H1 (cell line): ENCODE data around the gene ZNF189. TPM values are rescaled to one million over a fixed set of nuclear protein-coding genes. Genes with fewer than 3 reads are reported as not detected.

Experiments used
- CTCF ChIA-PET: fragments of 300-600 bp; sonication (Branson Sonifier 250); formaldehyde crosslinking; loops from one replicate; lab custom pipeline; 2021; ENCODE audit not compliant: partially characterized antibody; lab: Charles Lee
- POLR2A ChIA-PET: fragments of 300-600 bp; sonication (Branson Sonifier 250); formaldehyde crosslinking; loops from one replicate; lab custom pipeline; 2021; ENCODE audit warnings: inconsistent platforms; ENCODE audit not compliant: partially characterized antibody; lab: Charles Lee
- DNase-seq, 2 experiments: peaks; one replicate each; pipeline versions ENCODE4 v3.0.0 to v3.0.0-alpha.2; 2010 to 2022; ENCODE audit warnings: low spot score in 2 of 2, low read depth in 1 of 2, mixed read lengths in 1 of 2
- FAIRE-seq: peaks from 2 replicates; lab custom pipeline; 2011; peaks lifted over from hg19 to GRCh38; lab: Jason Lieb, UNC
- H2AFZ ChIP-seq: 2 replicates; pipeline ENCODE4 v1.8.1; 2012; ENCODE audit warnings: low read length, inconsistent platforms
- H2AK5ac ChIP-seq: 2 replicates; pipeline ENCODE4 v1.6.1; 2013; ENCODE audit warnings: low read depth, low read length
- H2BK120ac ChIP-seq: replicated peaks from 2 replicates; pipeline ENCODE3; 2013; ENCODE audit warnings: low read depth, low read length, inconsistent platforms
- H2BK12ac ChIP-seq: 2 replicates; pipeline ENCODE4 v1.6.1; 2013; ENCODE audit warnings: low read depth, low read length
- H2BK15ac ChIP-seq: 2 replicates; pipeline ENCODE4 v1.6.1; 2013; ENCODE audit warnings: low read length
- H2BK20ac ChIP-seq: 2 replicates; pipeline ENCODE4 v1.6.1; 2013; ENCODE audit warnings: low read length
- H2BK5ac ChIP-seq: 2 replicates; pipeline ENCODE4 v1.6.1; 2013; ENCODE audit warnings: low read depth, low read length
- H3K14ac ChIP-seq: 2 replicates; pipeline ENCODE4 v1.6.1; 2013; ENCODE audit warnings: inconsistent platforms; ENCODE audit not compliant: insufficient read length
- H3K18ac ChIP-seq: 2 replicates; pipeline ENCODE4 v1.6.1; 2013; ENCODE audit warnings: low read length; ENCODE audit errors: extremely low read depth
- H3K23ac ChIP-seq: 2 replicates; pipeline ENCODE4 v1.6.1; 2013; ENCODE audit warnings: inconsistent platforms; ENCODE audit not compliant: insufficient read length
- H3K23me2 ChIP-seq: 2 replicates; pipeline ENCODE4 v1.6.1; 2013; ENCODE audit warnings: low read depth, low read length
- H3K27ac ChIP-seq: 2 replicates; pipeline ENCODE4 v1.6.1; 2011; ENCODE audit warnings: low read depth, low read length, inconsistent platforms
- H3K27me3 ChIP-seq, 4 experiments: replicated peaks in 1 of 4; 1 replicate in 1 of 4; 2 replicates in 3 of 4; pipeline versions ENCODE4 v1.6.1 to v1.8.1; 2011 to 2013; ENCODE audit warnings: low read length in 3 of 4, mild to moderate bottlenecking in 3 of 4, inconsistent platforms in 2 of 4, mixed read lengths in 2 of 4, moderate library complexity in 1 of 4; ENCODE audit not compliant: control insufficient read depth in 3 of 4, insufficient read depth in 3 of 4; ENCODE audit errors: extremely low read depth in 1 of 4
- H3K36me3 ChIP-seq, 4 experiments: 2 replicates each; pipeline versions ENCODE4 v1.6.1 to v1.8.1; 2011 to 2013; ENCODE audit warnings: mild to moderate bottlenecking in 4 of 4, low read length in 3 of 4, moderate library complexity in 2 of 4, control low read depth in 1 of 4, inconsistent platforms in 1 of 4; ENCODE audit not compliant: insufficient read depth in 4 of 4, control insufficient read depth in 2 of 4
- H3K4ac ChIP-seq: replicated peaks from 2 replicates; pipeline ENCODE3; 2013; ENCODE audit warnings: low read length, low read depth, mixed read lengths, inconsistent platforms; ENCODE audit not compliant: insufficient read length
- H3K4me1 ChIP-seq, 4 experiments: replicated peaks in 1 of 4; 1 replicate in 1 of 4; 2 replicates in 3 of 4; pipeline versions ENCODE4 v1.6.1 to v1.8.1; 2011 to 2013; ENCODE audit warnings: low read length in 3 of 4, inconsistent platforms in 2 of 4, mixed read lengths in 1 of 4; ENCODE audit not compliant: insufficient read depth in 4 of 4, control insufficient read depth in 3 of 4
- H3K4me2 ChIP-seq, 2 experiments: 2 replicates each; pipeline versions ENCODE4 v1.6.1 to v1.8.1; 2011 to 2013; ENCODE audit warnings: low read depth in 2 of 2, low read length in 2 of 2, control low read depth in 1 of 2, inconsistent platforms in 1 of 2, mild to moderate bottlenecking in 1 of 2; ENCODE audit not compliant: insufficient read depth in 1 of 2
- H3K4me3 ChIP-seq, 4 experiments: fragments of 200-600, 300-600 bp in 1 of 4; sonication (generic), shearing (Covaris generic), sonication (Bioruptor Twin) in 1 of 4; 2 replicates each; pipeline versions ENCODE4 v1.5.1 to v1.8.1; 2011 to 2016; ENCODE audit warnings: low read length in 4 of 4, low read depth in 3 of 4, control low read depth in 2 of 4, inconsistent platforms in 2 of 4, mild to moderate bottlenecking in 2 of 4, mixed read lengths in 1 of 4, moderate library complexity in 1 of 4; ENCODE audit not compliant: insufficient read depth in 2 of 4; ENCODE audit errors: extremely low read depth in 1 of 4
- H3K56ac ChIP-seq: replicated peaks from 2 replicates; pipeline ENCODE3; 2013; ENCODE audit warnings: low read depth, mild to moderate bottlenecking, mixed read lengths, low read length, inconsistent platforms; ENCODE audit not compliant: insufficient read length
- H3K79me1 ChIP-seq: 2 replicates; pipeline ENCODE4 v1.6.1; 2013; ENCODE audit warnings: low read depth, low read length, control low read depth
- H3K79me2 ChIP-seq, 2 experiments: 2 replicates each; pipeline versions ENCODE4 v1.6.1 to v1.8.1; 2012 to 2013; ENCODE audit warnings: low read length in 2 of 2, mild to moderate bottlenecking in 2 of 2, inconsistent platforms in 1 of 2; ENCODE audit not compliant: insufficient read depth in 2 of 2, control insufficient read depth in 1 of 2
- H3K9ac ChIP-seq, 4 experiments: replicated peaks in 1 of 4; 1 replicate in 1 of 4; 2 replicates in 3 of 4; pipeline versions ENCODE4 v1.6.1 to v1.8.1; 2011 to 2013; ENCODE audit warnings: low read depth in 3 of 4, low read length in 3 of 4, control low read depth in 2 of 4, mild to moderate bottlenecking in 2 of 4, moderate library complexity in 2 of 4, inconsistent platforms in 1 of 4; ENCODE audit errors: extremely low read depth in 1 of 4
- H3K9me3 ChIP-seq, 2 experiments: 2 replicates each; pipeline versions ENCODE4 v1.6.1 to v1.8.1; 2012 to 2013; ENCODE audit warnings: mild to moderate bottlenecking in 2 of 2, moderate library complexity in 2 of 2, control low read depth in 1 of 2, inconsistent platforms in 1 of 2, low read depth in 1 of 2, low read length in 1 of 2, mixed read lengths in 1 of 2; ENCODE audit not compliant: insufficient read depth in 2 of 2
- H4K20me1 ChIP-seq, 2 experiments: replicated peaks in 1 of 2; 2 replicates each; pipeline versions ENCODE3 to v1.8.1; 2011 to 2013; ENCODE audit warnings: inconsistent platforms in 2 of 2, low read length in 2 of 2, mild to moderate bottlenecking in 1 of 2; ENCODE audit not compliant: insufficient read depth in 2 of 2, control insufficient read depth in 1 of 2
- H4K5ac ChIP-seq: 2 replicates; pipeline ENCODE4 v1.6.1; 2013; ENCODE audit warnings: low read length, low read depth, mixed read lengths, inconsistent platforms; ENCODE audit not compliant: insufficient read length
- H4K8ac ChIP-seq: 2 replicates; pipeline ENCODE4 v1.8.0; 2013; ENCODE audit warnings: mild to moderate bottlenecking, moderate library complexity, low read length, inconsistent platforms; ENCODE audit not compliant: insufficient read depth; ENCODE audit errors: extremely low read depth
- H4K91ac ChIP-seq: replicated peaks from 2 replicates; pipeline ENCODE3; 2013; ENCODE audit warnings: low read length, mixed read lengths, inconsistent platforms; ENCODE audit not compliant: insufficient read length
- EP300 ChIP-seq, 2 experiments: IDR thresholded peaks; 1 replicate in 1 of 2; 2 replicates in 1 of 2; pipeline ENCODE4 v1.6.1; 2011 to 2012; ENCODE audit warnings: low read depth in 2 of 2, low read length in 2 of 2, mild to moderate bottlenecking in 2 of 2, borderline replicate concordance in 1 of 2, inconsistent platforms in 1 of 2, moderate library complexity in 1 of 2
- KDM5A ChIP-seq: fragments of 200-600 bp; IDR thresholded peaks from 2 replicates; pipeline ENCODE4 v1.7.1; 2012; ENCODE audit warnings: mild to moderate bottlenecking, low read length, inconsistent platforms, mixed read lengths
- RAD21 ChIP-seq, 2 experiments: IDR thresholded peaks in 1 of 2; conservative IDR thresholded peaks in 1 of 2; 2 replicates each; pipeline ENCODE4 v1.6.1; 2011; ENCODE audit warnings: low read depth in 2 of 2, low read length in 2 of 2, improper control_type of control experiment in 1 of 2, inconsistent platforms in 1 of 2, mild to moderate bottlenecking in 1 of 2, moderate library complexity in 1 of 2
- SIX5 ChIP-seq: IDR thresholded peaks from 2 replicates; pipeline ENCODE4 v1.6.1; 2011; ENCODE audit warnings: mild to moderate bottlenecking, low read depth, low read length
- SP1 ChIP-seq: IDR thresholded peaks from 2 replicates; pipeline ENCODE4 v1.6.1; 2011; ENCODE audit warnings: low read depth, low read length
- SP2 ChIP-seq: IDR thresholded peaks from 2 replicates; pipeline ENCODE4 v1.6.1; 2012; ENCODE audit warnings: mild to moderate bottlenecking, low read length, inconsistent platforms
- SRF ChIP-seq: IDR thresholded peaks from 2 replicates; pipeline ENCODE4 v1.6.1; 2011; ENCODE audit warnings: mild to moderate bottlenecking, low read depth, low read length, moderate library complexity
- SUZ12 ChIP-seq: fragments of 200-600 bp; sonication (generic); IDR thresholded peaks from 2 replicates; pipeline ENCODE4 v1.6.1; 2012; ENCODE audit warnings: mild to moderate bottlenecking, inconsistent platforms, low read length, moderate library complexity, mixed read lengths
- WGBS, 2 experiments: shearing (Covaris generic) in 1 of 2; methylation state at CpG; one replicate each; pipeline versions ENCODE4 v1.1.6 to v1.1.7; 2013 to 2015; ENCODE audit warnings: low lambda C conversion rate in 2 of 2, mixed read lengths in 2 of 2, inconsistent platforms in 1 of 2, low coverage in 1 of 2, missing lambda C conversion rate in 1 of 2; ENCODE audit not compliant: insufficient replicate concordance in 2 of 2, insufficient coverage in 1 of 2, insufficient read length in 1 of 2; ENCODE audit errors: extremely low coverage in 1 of 2, missing lambda C conversion rate in 1 of 2; 5-methylcytosine and 5-hydroxymethylcytosine counted together
- polyA plus RNA-seq, 7 experiments: library from polyadenylated mRNA; depleted of rRNA in 3 of 7; stranded (reverse) in 5 of 7; unstranded in 2 of 7; fragments of >200 nt in 5 of 7; fragments of 200-250 nt in 2 of 7; gene quantifications; 1 replicate in 5 of 7; 2 replicates in 1 of 7; 4 replicates in 1 of 7; pipeline versions ENCODE4 v1.2.1 to v1.2.3, GENCODE V29; 2011 to 2013; ENCODE audit warnings: missing spikeins in 2 of 7, mixed read lengths in 2 of 7
- total RNA-seq: library from RNA; stranded (reverse); fragmentation: NEBNext Ultra II Directional; extraction: Animal tissue kit (Norgen Biotek cat#: 25700); gene quantifications from 2 replicates; pipeline ENCODE4 v1.2.1, GENCODE V29; 2021
- TF ChIP-seq, protein P1 (sequence below), 3 experiments: IDR thresholded peaks; 1 replicate in 2 of 3; 2 replicates in 1 of 3; pipeline versions ENCODE4 v1.5.1 to v1.6.1; 2011; ENCODE audit warnings: low read length in 3 of 3, mild to moderate bottlenecking in 3 of 3, inconsistent platforms in 2 of 3, low read depth in 1 of 3, moderate library complexity in 1 of 3; ENCODE audit not compliant: insufficient read depth in 1 of 3; ENCODE audit errors: control extremely low read depth in 1 of 3

The ZNF189 gene
- total and polyA plus RNA-seq, 2 of the 8 experiments (the other 6 are each of a cell fraction or from before 2014, with no cell fraction given): 1.9 to 12.3 TPM

DNA sequence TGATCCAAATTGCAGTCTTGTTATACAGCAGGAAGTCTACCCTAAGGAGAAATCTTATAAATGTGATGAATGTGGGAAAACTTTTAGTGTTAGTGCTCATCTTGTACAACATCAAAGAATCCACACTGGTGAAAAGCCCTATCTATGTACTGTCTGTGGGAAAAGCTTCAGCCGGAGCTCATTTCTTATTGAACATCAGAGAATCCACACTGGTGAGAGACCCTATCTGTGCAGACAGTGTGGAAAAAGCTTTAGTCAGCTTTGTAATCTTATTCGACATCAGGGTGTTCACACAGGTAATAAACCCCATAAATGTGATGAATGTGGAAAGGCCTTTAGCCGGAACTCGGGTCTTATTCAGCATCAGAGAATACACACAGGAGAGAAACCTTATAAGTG is 10.4 kb downstream of the ZNF189 start:
- no peaks in the 10 kb centered on the region for H3K79me2 ChIP-seq
- no peak overlapping the region for H3K4me3 ChIP-seq
- no peaks in the 10 kb centered on the region for H3K27me3 ChIP-seq
- H4K20me1 ChIP-seq: no peaks in the 10 kb centered on the region
- no peak overlapping the region for H4K91ac ChIP-seq
- H2AK5ac ChIP-seq: no peak overlapping the region
- no peaks in the 10 kb centered on the region for H3K23me2 ChIP-seq
- no peaks in the 10 kb centered on the region for H3K4me1 ChIP-seq
- H2BK20ac ChIP-seq: no peak overlapping the region
- H3K4ac ChIP-seq: no peak overlapping the region
- H3K56ac ChIP-seq: no peak overlapping the region
- H2BK12ac ChIP-seq: no peak overlapping the region
- no peak overlapping the region for H2BK15ac ChIP-seq
- no peak overlapping the region for H2BK120ac ChIP-seq
- H3K9ac ChIP-seq: no peak overlapping the region
- peaks cover 11 to 57% (median 41%) of the 10 kb centered on the region in 4 experiments for H3K36me3 ChIP-seq
- ChIA-PET POLR2A (interaction anchor here (0.7 to 1.5 kb wide), 5 partner anchors 8 to 50 kb away, joined by 3 to 5 read pairs (median 4); partner anchors contain the start of gene ALDOB), CTCF (interaction anchor here (0.9 to 1.3 kb wide), 5 partner anchors 14 to 40 kb away, joined by 3 to 4 read pairs (median 3); no protein-coding TSS in a partner anchor)
- TF ChIP-seq SP2 (no peak), RAD21 (IDR thresholded peaks at IDR 0.05 in 1 of 2, conservative IDR thresholded peaks at IDR 0.05 in 1 of 2; ENCODE audit: low read depth in 2 of 2, low read length in 2 of 2) (no peak), EP300 (IDR thresholded peaks at IDR 0.05; ENCODE audit: borderline replicate concordance in 1 of 2, low read depth in 2 of 2, low read length in 2 of 2) (no peak), SIX5 (no peak), SP1 (no peak), SUZ12 (no peak), KDM5A (no peak), SRF (no peak)
- TF ChIP-seq, protein P1, sequence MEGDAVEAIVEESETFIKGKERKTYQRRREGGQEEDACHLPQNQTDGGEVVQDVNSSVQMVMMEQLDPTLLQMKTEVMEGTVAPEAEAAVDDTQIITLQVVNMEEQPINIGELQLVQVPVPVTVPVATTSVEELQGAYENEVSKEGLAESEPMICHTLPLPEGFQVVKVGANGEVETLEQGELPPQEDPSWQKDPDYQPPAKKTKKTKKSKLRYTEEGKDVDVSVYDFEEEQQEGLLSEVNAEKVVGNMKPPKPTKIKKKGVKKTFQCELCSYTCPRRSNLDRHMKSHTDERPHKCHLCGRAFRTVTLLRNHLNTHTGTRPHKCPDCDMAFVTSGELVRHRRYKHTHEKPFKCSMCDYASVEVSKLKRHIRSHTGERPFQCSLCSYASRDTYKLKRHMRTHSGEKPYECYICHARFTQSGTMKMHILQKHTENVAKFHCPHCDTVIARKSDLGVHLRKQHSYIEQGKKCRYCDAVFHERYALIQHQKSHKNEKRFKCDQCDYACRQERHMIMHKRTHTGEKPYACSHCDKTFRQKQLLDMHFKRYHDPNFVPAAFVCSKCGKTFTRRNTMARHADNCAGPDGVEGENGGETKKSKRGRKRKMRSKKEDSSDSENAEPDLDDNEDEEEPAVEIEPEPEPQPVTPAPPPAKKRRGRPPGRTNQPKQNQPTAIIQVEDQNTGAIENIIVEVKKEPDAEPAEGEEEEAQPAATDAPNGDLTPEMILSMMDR (IDR thresholded peaks at IDR 0.05; ENCODE audit: control extremely low read depth in 1 of 3, insufficient read depth in 1 of 3, low read depth in 1 of 3, low read length in 3 of 3): no peak
- H4K8ac ChIP-seq: no peak overlapping the region
- DNase-seq (no peak), FAIRE-seq (no peak)
- no peak overlapping the region for H3K4me2 ChIP-seq
- H2BK5ac ChIP-seq: no peak overlapping the region
- H3K18ac ChIP-seq: no peak overlapping the region
- H3K23ac ChIP-seq: no peak overlapping the region
- 96% methylated on average over 4 of the region's 4 CpGs; no CpG with 5 or more reads in 1 of the 2 experiments for WGBS, 2 experiments
- H3K79me1 ChIP-seq: no peaks in the 10 kb centered on the region
- H3K27ac ChIP-seq: no peak overlapping the region
- H3K9me3 ChIP-seq: peaks cover 49 to 50% of the 10 kb centered on the region in 2 experiments
- no peak overlapping the region for H4K5ac ChIP-seq
- no peak overlapping the region for H3K14ac ChIP-seq
- no peak overlapping the region for H2AFZ ChIP-seq
